MCF 10A (cell line): Measurements from ENCODE around the gene FZD7. TPM values are rescaled to one million over a fixed set of nuclear protein-coding genes. Genes with fewer than 3 reads are reported as not detected.

ENCODE experiments used
- BruUV-seq: library from RNA; stranded (reverse); fragments of 400-500 nt; replicated peaks from 2 replicates; lab custom pipeline; 2021; lab: Mats Ljungman, UMichigan
- CTCF ChIA-PET: fragments of 300-600 bp; sonication (Branson Sonifier 250); formaldehyde crosslinking; extraction: SDS; loops from one replicate; lab custom pipeline; 2021; ENCODE audit warnings: antibody characterized with exemption, inconsistent platforms; lab: Yijun Ruan, JAX
- POLR2A ChIA-PET: fragments of 300-600, 350-650 bp; sonication (Branson Sonifier 250); formaldehyde crosslinking; extraction: SDS; loops from one replicate; lab custom pipeline; 2020; ENCODE audit warnings: antibody characterized with exemption, inconsistent platforms; lab: Yijun Ruan, JAX
- DNase-seq: peaks from one replicate; pipeline ENCODE4 v3.0.0-alpha.2; 2018; ENCODE audit not compliant: unreplicated experiment
- H3K27ac Mint-ChIP-seq: one replicate; pipeline ENCODE4 v1.8.0; 2022; ENCODE audit warnings: mild to moderate bottlenecking, low read depth, mixed read lengths; ENCODE audit not compliant: unreplicated experiment
- H3K27me3 Mint-ChIP-seq: one replicate; pipeline ENCODE4 v1.8.0; 2022; ENCODE audit warnings: mixed read lengths; ENCODE audit not compliant: insufficient read depth, unreplicated experiment
- H3K36me3 Mint-ChIP-seq: one replicate; pipeline ENCODE4 v1.8.0; 2022; ENCODE audit warnings: mild to moderate bottlenecking, moderate library complexity, mixed read lengths; ENCODE audit not compliant: insufficient read depth, unreplicated experiment
- H3K4me1 Mint-ChIP-seq: one replicate; pipeline ENCODE4 v1.8.0; 2022; ENCODE audit warnings: mixed read lengths; ENCODE audit not compliant: insufficient read depth, unreplicated experiment
- H3K4me3 Mint-ChIP-seq: one replicate; pipeline ENCODE4 v1.8.0; 2022; ENCODE audit warnings: mild to moderate bottlenecking, moderate library complexity, mixed read lengths; ENCODE audit not compliant: unreplicated experiment
- H3K9me3 Mint-ChIP-seq: one replicate; pipeline ENCODE4 v1.8.0; 2022; ENCODE audit warnings: mixed read lengths; ENCODE audit not compliant: unreplicated experiment
- CTCF ChIP-seq: fragments of 200-600 bp; IDR thresholded peaks from one replicate; pipeline ENCODE4 v1.8.0; 2022; ENCODE audit warnings: antibody characterized with exemption, mild to moderate bottlenecking; ENCODE audit not compliant: unreplicated experiment
- intact Hi-C: fragments of 100-400 bp; cut with micrococcal nuclease; formaldehyde crosslinking; loops from 2 replicates; pipeline ENCODE4 v1.14.1; 2022
- total RNA-seq: library from RNA; stranded (reverse); gene quantifications from 2 replicates; pipeline ENCODE4 v1.2.3, GENCODE V29; 2022

FZD7 gene
- total RNA-seq, 1 experiment from 2014 or later = 1.1 TPM

DNA sequence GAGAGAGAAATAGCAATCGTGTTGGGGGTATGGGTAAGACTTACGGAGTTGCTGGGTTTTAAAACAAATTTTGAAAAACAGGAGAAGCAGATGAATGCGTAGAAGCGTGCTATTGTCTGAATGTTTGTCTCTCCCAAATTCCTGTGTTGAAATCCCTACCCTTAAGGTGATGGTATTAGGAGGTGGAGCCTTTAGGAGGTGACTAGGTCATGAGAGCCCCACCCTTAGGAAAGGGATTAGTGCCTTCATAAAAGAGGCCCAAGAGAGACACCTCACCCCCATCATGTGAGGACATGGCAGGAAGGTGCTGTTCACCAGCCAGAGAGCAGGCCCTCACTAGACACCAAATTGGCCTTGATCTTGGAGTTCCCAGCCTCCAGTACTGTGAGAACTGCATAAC, 40.7 kb upstream of the FZD7 start:
- no peak overlapping the region for H3K27ac Mint-ChIP-seq
- ChIA-PET CTCF (no interaction called here), POLR2A (no interaction called here)
- peaks cover 6% of the 10 kb centered on the region for H3K4me1 Mint-ChIP-seq
- no peaks in the 10 kb centered on the region for H3K9me3 Mint-ChIP-seq
- BruUV-seq = no TSS peak
- no peaks in the 10 kb centered on the region for H3K27me3 Mint-ChIP-seq
- intact Hi-C loops = no loop called here
- no peak for DNase-seq
- no peaks in the 10 kb centered on the region for H3K36me3 Mint-ChIP-seq
- H3K4me3 Mint-ChIP-seq = no peak overlapping the region
- no peak for TF ChIP-seq CTCF

DNA sequence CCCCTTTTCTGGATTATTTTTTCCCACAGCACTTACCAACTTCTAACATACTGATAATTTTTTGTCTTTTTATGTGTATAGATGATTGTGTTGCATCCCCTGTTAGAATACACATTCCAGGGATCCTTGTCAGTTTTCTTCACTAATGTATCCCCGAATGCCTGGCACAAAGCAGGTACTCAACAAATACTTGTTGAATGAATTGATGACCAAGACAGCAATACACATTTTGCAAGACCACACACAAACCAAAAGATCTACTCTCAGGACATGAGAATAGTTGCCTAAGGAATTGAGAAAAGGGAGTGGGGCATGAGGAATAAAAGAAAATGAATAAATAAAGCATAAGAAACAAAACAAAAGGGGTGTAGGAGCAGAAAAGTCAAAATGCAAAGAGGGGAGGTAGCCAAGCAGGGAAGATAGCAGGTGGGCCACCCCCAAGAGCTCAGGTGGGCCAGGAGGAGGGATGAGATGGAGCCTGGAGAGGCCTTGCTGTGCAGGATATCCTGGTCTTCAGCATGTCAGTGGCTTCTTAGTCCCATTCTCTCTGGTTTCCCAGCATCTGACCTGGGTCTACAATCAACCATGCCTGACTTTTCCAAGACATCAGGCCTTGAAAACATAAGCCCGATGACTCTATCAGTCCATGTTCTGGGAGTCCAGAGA, 38.5 kb upstream of the FZD7 start:
- no TSS peak for BruUV-seq
- Mint-ChIP-seq H3K27me3 (no peaks in the 10 kb centered on the region), H3K36me3 (no peaks in the 10 kb centered on the region), H3K9me3 (no peaks in the 10 kb centered on the region), H3K4me1 (peaks cover 6% of the 10 kb centered on the region), H3K4me3 (no peak overlapping the region), H3K27ac (no peak overlapping the region)
- no peak for TF ChIP-seq CTCF
- no peak for DNase-seq
- intact Hi-C loops = no loop called here
- POLR2A ChIA-PET = no interaction called here
- CTCF ChIA-PET = no interaction called here

DNA sequence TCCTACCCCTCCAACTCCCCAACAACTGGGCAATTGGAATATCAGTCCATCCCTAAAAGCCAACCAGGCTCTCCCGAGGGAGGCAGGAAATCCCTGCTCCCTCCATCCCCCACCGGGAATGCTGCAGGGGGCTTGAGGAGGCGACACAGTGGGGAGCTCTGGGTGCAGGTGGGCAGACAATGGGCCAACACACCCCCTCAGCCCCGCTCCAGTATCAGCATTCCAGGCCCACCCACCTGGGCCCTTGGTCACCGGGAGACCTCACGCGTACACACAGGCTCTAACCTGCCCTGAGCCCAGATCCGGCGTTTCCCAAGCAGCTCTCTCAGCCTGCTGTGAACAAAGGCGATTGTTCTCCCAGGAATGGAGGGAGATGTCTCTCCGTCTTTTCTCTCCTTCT, 37.6 kb upstream of the FZD7 start:
- Mint-ChIP-seq H3K9me3 (no peaks in the 10 kb centered on the region), H3K27me3 (no peaks in the 10 kb centered on the region), H3K36me3 (no peaks in the 10 kb centered on the region), H3K4me3 (no peak overlapping the region), H3K4me1 (peaks cover 6% of the 10 kb centered on the region), H3K27ac (no peak overlapping the region)
- CTCF ChIA-PET = no interaction called here
- TF ChIP-seq CTCF = no peak
- no TSS peak for BruUV-seq
- intact Hi-C loops = no loop called here
- DNase-seq = no peak
- POLR2A ChIA-PET = interaction anchor here (0.6 kb wide), 1 partner anchor 28 kb away, joined by 3 read pairs; no protein-coding TSS in a partner anchor

DNA sequence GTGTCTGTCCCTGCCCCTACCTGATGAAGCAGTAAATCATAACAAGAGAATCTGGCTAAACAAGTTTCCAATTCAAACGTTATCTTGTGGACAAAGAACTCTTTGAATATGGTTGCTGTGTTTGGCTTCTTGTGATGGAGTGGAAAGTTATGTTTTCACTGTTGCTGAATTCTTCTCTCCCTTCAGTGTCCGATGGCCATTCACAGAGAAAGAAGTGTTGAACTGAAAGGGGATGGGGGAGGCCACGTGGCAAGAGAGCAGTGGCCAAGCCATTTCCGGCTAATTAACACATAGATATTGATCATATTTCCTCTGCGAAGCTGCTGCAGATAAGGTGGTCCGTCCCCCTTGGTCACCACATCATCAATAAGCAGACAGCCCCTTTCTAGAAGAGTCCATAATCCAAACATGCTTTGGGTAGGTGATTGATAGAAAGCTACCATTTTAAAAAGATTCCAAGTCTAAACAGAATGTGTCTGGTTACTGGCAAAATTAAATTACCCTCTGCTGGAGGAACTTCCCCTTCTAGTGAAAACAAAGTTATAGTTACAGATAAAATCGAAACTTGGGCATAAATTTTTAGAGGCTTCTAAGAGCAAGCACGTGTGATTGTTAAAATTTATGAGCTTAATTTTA, 36.9 kb upstream of the FZD7 start:
- intact Hi-C loops = no loop called here
- DNase-seq = no peak
- Mint-ChIP-seq H3K9me3 (no peaks in the 10 kb centered on the region), H3K27ac (no peak overlapping the region), H3K27me3 (no peaks in the 10 kb centered on the region), H3K4me1 (peaks cover 6% of the 10 kb centered on the region), H3K4me3 (no peak overlapping the region), H3K36me3 (no peaks in the 10 kb centered on the region)
- POLR2A ChIA-PET = interaction anchor here (0.6 kb wide), 1 partner anchor 27 kb away, joined by 3 read pairs; no protein-coding TSS in a partner anchor
- CTCF ChIA-PET = interaction anchor here (0.6 kb wide), 1 partner anchor 147 kb away, joined by 4 read pairs; no protein-coding TSS in a partner anchor
- BruUV-seq = no TSS peak
- no peak for TF ChIP-seq CTCF
